SK-N-SH treated with all-trans-retinoic acid at 6 μM for 48 hours (cell line): Measurements from ENCODE around the gene SLC6A3.

Experiments used
- ATAC-seq: fragments of 200-7000 bp; cut with Tn5 transposase; 3 replicates; pipeline ENCODE4 v1.9.1; 2020; ENCODE audit warnings: mild to moderate bottlenecking, moderate library complexity
- ARNTL ChIP-seq: fragments of 450-650 bp; formaldehyde crosslinking; IDR thresholded peaks from 2 replicates; pipeline ENCODE4 v1.5.0; 2020; ENCODE audit warnings: low read depth, mild to moderate bottlenecking, moderate library complexity, borderline replicate concordance
- BACH2 ChIP-seq: fragments of 250-450 bp; sonication (Bioruptor Pico); IDR thresholded peaks from 2 replicates; pipeline ENCODE4 v1.9.0; 2021; ENCODE audit warnings: mild to moderate bottlenecking, borderline replicate concordance
- CREB5 ChIP-seq: fragments of 250-450 bp; sonication (Bioruptor Pico); IDR thresholded peaks from 2 replicates; pipeline ENCODE4 v1.5.1; 2020; ENCODE audit warnings: low read depth, mild to moderate bottlenecking, moderate library complexity
- CSDC2 ChIP-seq: fragments of 250-450 bp; sonication (Bioruptor Pico); IDR thresholded peaks from 2 replicates; pipeline ENCODE4 v1.5.0; 2020; ENCODE audit warnings: mild to moderate bottlenecking, moderate library complexity
- CSRNP3 ChIP-seq: fragments of 250-450 bp; sonication (Bioruptor Pico); IDR thresholded peaks from 2 replicates; pipeline ENCODE4 v1.5.1; 2021; ENCODE audit warnings: mild to moderate bottlenecking, moderate library complexity
- ESRRG ChIP-seq: fragments of 250-450 bp; sonication (Bioruptor Pico); IDR thresholded peaks from 2 replicates; pipeline ENCODE4 v1.6.1; 2021; ENCODE audit warnings: mild to moderate bottlenecking
- GLIS3 ChIP-seq: fragments of 250-450 bp; sonication (Bioruptor Pico); IDR thresholded peaks from 2 replicates; pipeline ENCODE4 v1.5.0; 2020; ENCODE audit warnings: mild to moderate bottlenecking, moderate library complexity
- ISL1 ChIP-seq: fragments of 250-450 bp; sonication (Bioruptor Pico); IDR thresholded peaks from 2 replicates; pipeline ENCODE4 v2.1.2; 2022; ENCODE audit warnings: mild to moderate bottlenecking, moderate library complexity
- OSR1 ChIP-seq: fragments of 250-450 bp; sonication (Bioruptor Pico); IDR thresholded peaks from 2 replicates; pipeline ENCODE4 v1.8.0; 2022; ENCODE audit warnings: moderate library complexity, mild to moderate bottlenecking, inconsistent platforms
- PATZ1 ChIP-seq: fragments of 250-450 bp; sonication (Bioruptor Pico); IDR thresholded peaks from 2 replicates; pipeline ENCODE4 v1.8.0; 2020; ENCODE audit warnings: mild to moderate bottlenecking, moderate library complexity, borderline replicate concordance
- POU6F1 ChIP-seq: fragments of 250-450 bp; sonication (Bioruptor Pico); IDR thresholded peaks from 2 replicates; pipeline ENCODE4 v1.8.0; 2021; ENCODE audit warnings: low read depth, mild to moderate bottlenecking, moderate library complexity, borderline replicate concordance
- PPARA ChIP-seq: fragments of 250-450 bp; sonication (Bioruptor Pico); IDR thresholded peaks from 2 replicates; pipeline ENCODE4 v1.5.0; 2020; ENCODE audit warnings: mild to moderate bottlenecking, borderline replicate concordance
- RARB ChIP-seq: fragments of 250-450 bp; sonication (Bioruptor Pico); IDR thresholded peaks from 2 replicates; pipeline ENCODE4 v1.8.0; 2021; ENCODE audit warnings: mild to moderate bottlenecking, moderate library complexity
- SNAI2 ChIP-seq: fragments of 250-450 bp; sonication (Bioruptor Pico); IDR thresholded peaks from 2 replicates; pipeline ENCODE4 v1.5.0; 2020; ENCODE audit warnings: mild to moderate bottlenecking, moderate library complexity
- TCF4 ChIP-seq: fragments of 250-450 bp; sonication (Bioruptor Pico); IDR thresholded peaks from 2 replicates; pipeline ENCODE4 v1.8.0; 2021; ENCODE audit warnings: mild to moderate bottlenecking, moderate library complexity, borderline replicate concordance
- TOX ChIP-seq: fragments of 250-450 bp; sonication (Bioruptor Pico); IDR thresholded peaks from 2 replicates; pipeline ENCODE4 v1.8.0; 2021; ENCODE audit warnings: mild to moderate bottlenecking, moderate library complexity, borderline replicate concordance
- TSHZ2 ChIP-seq: fragments of 250-450 bp; sonication (Bioruptor Pico); IDR thresholded peaks from 2 replicates; pipeline ENCODE4 v1.5.0; 2020; ENCODE audit warnings: mild to moderate bottlenecking, moderate library complexity
- ZC3H10 ChIP-seq: fragments of 250-450 bp; sonication (Bioruptor Pico); IDR thresholded peaks from 2 replicates; pipeline ENCODE4 v1.5.1; 2021; ENCODE audit warnings: mild to moderate bottlenecking, moderate library complexity
- ZFP3 ChIP-seq: fragments of 250-450 bp; sonication (Bioruptor Pico); IDR thresholded peaks from 2 replicates; pipeline ENCODE4 v1.5.0; 2020; ENCODE audit warnings: mild to moderate bottlenecking, moderate library complexity
- ZFP30 ChIP-seq: fragments of 450-650 bp; formaldehyde crosslinking; IDR thresholded peaks from 2 replicates; pipeline ENCODE4 v1.5.0; 2022; ENCODE audit warnings: mild to moderate bottlenecking, moderate library complexity
- ZNF565 ChIP-seq: fragments of 450-650 bp; formaldehyde crosslinking; conservative IDR thresholded peaks from 2 replicates; pipeline ENCODE4 v1.5.0; 2020; ENCODE audit warnings: low read depth, mild to moderate bottlenecking, moderate library complexity
- ZNF70 ChIP-seq: fragments of 450-650 bp; formaldehyde crosslinking; IDR thresholded peaks from 2 replicates; pipeline ENCODE4 v1.5.0; 2020; ENCODE audit warnings: mild to moderate bottlenecking, moderate library complexity
- ZNF8 ChIP-seq: fragments of 450-650 bp; formaldehyde crosslinking; IDR thresholded peaks from 2 replicates; pipeline ENCODE4 v1.5.0; 2020; ENCODE audit warnings: mild to moderate bottlenecking, moderate library complexity

The SLC6A3 gene

GRCh38 chr5:1354576-1354975, 90.7 kb downstream of the SLC6A3 start:
- TF ChIP-seq TSHZ2 (no peak), ZNF565 (CRISPR knock-in tag) (no peak), ZNF8 (CRISPR knock-in tag) (no peak), SNAI2 (CRISPR knock-in tag) (no peak), GLIS3 (CRISPR knock-in tag) (no peak), RARB (CRISPR knock-in tag) (no peak), ZFP30 (CRISPR knock-in tag) (no peak), CREB5 (CRISPR knock-in tag) (no peak), BACH2 (CRISPR knock-in tag) (no peak), ISL1 (CRISPR knock-in tag) (no peak), TOX (CRISPR knock-in tag) (no peak), PATZ1 (no peak), CSRNP3 (CRISPR knock-in tag) (no peak), ZNF70 (CRISPR knock-in tag) (no peak), OSR1 (CRISPR knock-in tag) (no peak), ZC3H10 (CRISPR knock-in tag) (no peak), ESRRG (no peak), ZFP3 (CRISPR knock-in tag) (no peak)
- ATAC-seq, result no peak

GRCh38 chr5:1352231-1353219, 92.7 kb downstream of the SLC6A3 start:
- TF ChIP-seq BACH2 (CRISPR knock-in tag) (no peak), ZNF8 (CRISPR knock-in tag) (no peak), ZNF70 (CRISPR knock-in tag) (no peak), RARB (CRISPR knock-in tag) (no peak), TSHZ2 (no peak), CSRNP3 (CRISPR knock-in tag) (no peak), TCF4 (CRISPR knock-in tag) (no peak), ZFP30 (CRISPR knock-in tag) (no peak), ARNTL (no peak), POU6F1 (CRISPR knock-in tag) (no peak), TOX (CRISPR knock-in tag) (no peak), SNAI2 (CRISPR knock-in tag) (no peak), CSDC2 (CRISPR knock-in tag) (no peak), OSR1 (CRISPR knock-in tag) (no peak), PPARA (CRISPR knock-in tag) (no peak), ESRRG (no peak), ISL1 (CRISPR knock-in tag) (no peak)
- ATAC-seq, result no peak
